Measurements from ENCODE around the gene INAFM2. TPM values are rescaled to one million over a fixed set of nuclear protein-coding genes. Genes with fewer than 3 reads are reported as not detected.
A peak's percentile ranks its signal among the peaks of the same experiment; 100 is the strongest.

INAFM2 gene
- total RNA-seq, 1 experiment from 2014 or later, result 25.4 TPM

DNA sequence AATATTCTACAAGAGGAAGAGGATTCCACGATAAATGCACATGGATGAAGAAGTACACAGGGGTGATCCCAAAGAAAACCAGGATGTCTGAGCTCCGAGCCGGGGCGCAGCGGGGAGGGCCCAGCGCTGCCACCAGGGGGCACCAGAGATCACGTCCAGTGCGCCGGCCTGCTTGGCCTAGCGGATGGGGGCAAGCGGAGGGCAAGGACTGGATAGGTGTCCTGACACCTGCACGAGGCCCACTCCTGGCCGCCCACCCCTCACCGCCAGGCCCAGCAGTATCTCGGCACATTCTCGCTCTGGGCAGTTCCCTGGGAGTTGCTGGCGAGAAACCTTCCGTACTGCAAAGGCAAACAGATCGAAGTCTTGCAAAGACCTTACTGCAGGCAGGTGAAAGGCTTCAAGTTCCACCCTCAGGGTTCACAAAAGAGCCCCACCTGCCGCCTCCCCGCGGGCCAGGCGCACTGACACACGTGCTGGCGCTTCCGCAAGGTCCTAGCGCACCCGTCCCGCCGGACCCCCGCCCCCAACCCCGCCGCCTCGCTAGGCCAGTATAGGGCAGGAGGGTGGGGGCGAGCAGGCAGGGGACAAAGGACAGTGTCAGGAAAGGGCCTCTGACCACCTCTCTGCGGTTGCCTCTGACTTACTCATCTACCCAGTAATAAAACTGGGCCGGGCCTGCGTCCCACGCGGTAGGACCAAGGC is 43.9 kb upstream of the INAFM2 start:
- Histone ChIP-seq H2BK120ac (ENCODE audit: low read depth, low read length, poor library complexity, severe bottlenecking) (no peak overlapping the region), H3K4me1 (ENCODE audit: insufficient read depth, low read length) (no peaks in the 10 kb centered on the region), H3K23me2 (ENCODE audit: insufficient read length, low read depth, low read length, poor library complexity, severe bottlenecking) (peaks cover 10% of the 10 kb centered on the region), H3K14ac (ENCODE audit: insufficient read depth, low read length) (no peak overlapping the region), H2BK5ac (ENCODE audit: insufficient read length, low read length) (no peak overlapping the region), H2AK5ac (ENCODE audit: insufficient read length, low read length) (no peak overlapping the region), H3K4me2 (ENCODE audit: insufficient read depth, insufficient read length, low read length) (peak overlapping the region; percentile 18), H4K8ac (replicated peaks; ENCODE audit: insufficient read length, low read depth, low read length) (no peak overlapping the region), H4K91ac (ENCODE audit: insufficient read length, low read depth, low read length) (no peak overlapping the region), H3K18ac (ENCODE audit: insufficient read length, low read depth, low read length) (peak overlapping the region; percentile 45), H3K9me3 (ENCODE audit: control insufficient read depth, low read depth, low read length) (no peaks in the 10 kb centered on the region), H2BK15ac (ENCODE audit: low read depth, low read length) (no peak overlapping the region), H3K79me1 (ENCODE audit: insufficient read depth, low read depth, low read length, poor library complexity, severe bottlenecking) (no peaks in the 10 kb centered on the region), H2BK12ac (ENCODE audit: insufficient read length, low read depth, low read length) (no peak overlapping the region), H2AFZ (ENCODE audit: low read length) (no peak overlapping the region), H2BK20ac (ENCODE audit: low read depth, low read length, poor library complexity, severe bottlenecking) (no peak overlapping the region), H3K23ac (ENCODE audit: insufficient read length, low read depth, low read length) (no peak overlapping the region), H3K79me2 (ENCODE audit: insufficient read depth, low read length) (no peaks in the 10 kb centered on the region), H3K9ac (ENCODE audit: extremely low read depth, insufficient read length, low read length) (no peak overlapping the region), H4K20me1 (ENCODE audit: control insufficient read depth, insufficient read depth, insufficient read length) (no peaks in the 10 kb centered on the region), H3K27ac (ENCODE audit: insufficient read length, low read depth, low read length) (no peak overlapping the region), H3K56ac (ENCODE audit: insufficient read length, low read depth, low read length) (no peak overlapping the region), H3T11ph (ENCODE audit: low read length) (no peak overlapping the region), H3K27me3 (ENCODE audit: insufficient read depth, low read length) (peaks cover 37% of the 10 kb centered on the region; the same call in 1 of the 2 replicates), H4K5ac (ENCODE audit: insufficient read length, low read depth, low read length) (no peak overlapping the region), H3K4ac (ENCODE audit: low read depth, low read length) (no peak overlapping the region)
- H3K4me3 Mint-ChIP-seq, result peak overlapping the region in 1 of 2 experiments; percentile 70; a peak in 2 of 5 replicates
- no peaks in the 10 kb centered on the region; a peak in 1 of 5 replicates for H3K9me3 Mint-ChIP-seq
- peaks cover 0 to 2% (median 0%) of the 10 kb centered on the region in 3 experiments; a peak in 3 of 7 replicates for H3K36me3 Mint-ChIP-seq (ENCODE audit: insufficient read depth in 1 of 3, low read depth in 3 of 3)
- H3K4me1 Mint-ChIP-seq, result peaks cover 23 to 54% of the 10 kb centered on the region in 2 experiments
- no CpG with 5 or more reads among the region's 40 CpGs for WGBS (ENCODE audit: extremely low coverage, insufficient read length, low lambda C conversion rate)
- peak; percentile 90 for DNase-seq
- TF ChIP-seq, protein P1, sequence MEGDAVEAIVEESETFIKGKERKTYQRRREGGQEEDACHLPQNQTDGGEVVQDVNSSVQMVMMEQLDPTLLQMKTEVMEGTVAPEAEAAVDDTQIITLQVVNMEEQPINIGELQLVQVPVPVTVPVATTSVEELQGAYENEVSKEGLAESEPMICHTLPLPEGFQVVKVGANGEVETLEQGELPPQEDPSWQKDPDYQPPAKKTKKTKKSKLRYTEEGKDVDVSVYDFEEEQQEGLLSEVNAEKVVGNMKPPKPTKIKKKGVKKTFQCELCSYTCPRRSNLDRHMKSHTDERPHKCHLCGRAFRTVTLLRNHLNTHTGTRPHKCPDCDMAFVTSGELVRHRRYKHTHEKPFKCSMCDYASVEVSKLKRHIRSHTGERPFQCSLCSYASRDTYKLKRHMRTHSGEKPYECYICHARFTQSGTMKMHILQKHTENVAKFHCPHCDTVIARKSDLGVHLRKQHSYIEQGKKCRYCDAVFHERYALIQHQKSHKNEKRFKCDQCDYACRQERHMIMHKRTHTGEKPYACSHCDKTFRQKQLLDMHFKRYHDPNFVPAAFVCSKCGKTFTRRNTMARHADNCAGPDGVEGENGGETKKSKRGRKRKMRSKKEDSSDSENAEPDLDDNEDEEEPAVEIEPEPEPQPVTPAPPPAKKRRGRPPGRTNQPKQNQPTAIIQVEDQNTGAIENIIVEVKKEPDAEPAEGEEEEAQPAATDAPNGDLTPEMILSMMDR (conservative IDR thresholded peaks at IDR 0.05), result peak; percentile 100
- no peak overlapping the region for H3K27ac Mint-ChIP-seq
- peaks cover 65% of the 10 kb centered on the region for H3K27me3 Mint-ChIP-seq (ENCODE audit: low read depth)
